A673 (cell line): ENCODE data around the gene KLHL13. TPM values are rescaled to one million over a fixed set of nuclear protein-coding genes. Genes with fewer than 3 reads are reported as not detected.

Source experiments
- BruUV-seq: library from RNA; stranded (reverse); fragments of 400-500 nt; replicated peaks from 2 replicates; lab custom pipeline; 2021; lab: Mats Ljungman, UMichigan
- CTCF ChIA-PET: fragments of 300-600 bp; sonication (Branson Sonifier 250); formaldehyde crosslinking; loops from one replicate; lab custom pipeline; 2022; ENCODE audit warnings: antibody characterized with exemption; lab: Charles Lee
- POLR2A ChIA-PET: fragments of 300-600 bp; sonication (Branson Sonifier 250); formaldehyde crosslinking; loops from one replicate; lab custom pipeline; 2022; ENCODE audit warnings: antibody characterized with exemption; ENCODE audit not compliant: low non-redundant PET; lab: Charles Lee
- DNase-seq: peaks from one replicate; pipeline ENCODE4 v3.0.0-alpha.2; 2015; ENCODE audit warnings: low spot score
- H3K27ac ChIP-seq: fragments of 200-600 bp; sonication (generic); 2 replicates; pipeline ENCODE4 v1.5.1; 2016; ENCODE audit warnings: mixed run types, low read depth, mild to moderate bottlenecking, mixed read lengths, antibody characterized with exemption, low read length; ENCODE audit not compliant: poor library complexity, severe bottlenecking
- H3K27me3 ChIP-seq: fragments of 200-600 bp; sonication (generic); replicated peaks from 2 replicates; pipeline ENCODE4 v1.6.1; 2017; ENCODE audit warnings: mixed run types, low read depth, mild to moderate bottlenecking, mixed read lengths, antibody characterized with exemption, low read length; ENCODE audit not compliant: insufficient read depth, poor library complexity
- H3K36me3 ChIP-seq: fragments of 200-600 bp; sonication (generic); 2 replicates; pipeline ENCODE4 v1.6.1; 2016; ENCODE audit warnings: mixed run types, mild to moderate bottlenecking, mixed read lengths, antibody characterized with exemption, low read length; ENCODE audit not compliant: insufficient read depth, poor library complexity, severe bottlenecking
- H3K4me1 ChIP-seq: fragments of 200-600 bp; sonication (generic); 2 replicates; pipeline ENCODE4 v1.6.1; 2017; ENCODE audit warnings: mixed run types, mild to moderate bottlenecking, mixed read lengths, antibody characterized with exemption, low read length; ENCODE audit not compliant: insufficient read depth, poor library complexity, severe bottlenecking
- H3K4me3 ChIP-seq: fragments of 200-600 bp; sonication (generic); 2 replicates; pipeline ENCODE4 v1.5.1; 2016; ENCODE audit warnings: low read depth, mixed run types, mild to moderate bottlenecking, mixed read lengths, low read length; ENCODE audit not compliant: poor library complexity, severe bottlenecking
- H3K9me3 ChIP-seq: fragments of 200-600 bp; sonication (generic); 2 replicates; pipeline ENCODE4 v1.6.1; 2016; ENCODE audit warnings: mixed run types, low read depth, mild to moderate bottlenecking, mixed read lengths, antibody characterized with exemption, low read length; ENCODE audit not compliant: poor library complexity, severe bottlenecking
- CTCF ChIP-seq: fragments of 300-800, 200-600 bp; sonication (generic); conservative IDR thresholded peaks from 2 replicates; pipeline ENCODE4 v1.5.1; 2017; ENCODE audit warnings: low read depth, mild to moderate bottlenecking, antibody characterized with exemption, low read length, moderate library complexity, mixed read lengths
- EZH2 ChIP-seq: fragments of 200-600 bp; sonication (generic); IDR thresholded peaks from 2 replicates; pipeline ENCODE4 v1.6.1; 2017; ENCODE audit warnings: borderline replicate concordance, low read depth, mild to moderate bottlenecking, mixed read lengths, antibody characterized with exemption, low read length; ENCODE audit not compliant: poor library complexity, severe bottlenecking
- intact Hi-C: fragments of 100-400 bp; cut with micrococcal nuclease; formaldehyde crosslinking; loops from one replicate; pipeline ENCODE4 v1.10.0; 2022; ENCODE audit not compliant: unreplicated experiment
- total RNA-seq: library from RNA; stranded (reverse); gene quantifications from 2 replicates; pipeline ENCODE4 v1.2.3, GENCODE V29; 2021

The KLHL13 gene
- total RNA-seq, 1 experiment from 2014 or later: 46.3 TPM

- intact Hi-C loops: no loop called here
- Histone ChIP-seq H3K27ac (no peak overlapping the region), H3K36me3 (no peaks in the 10 kb centered on the region), H3K4me1 (no peaks in the 10 kb centered on the region), H3K27me3 (no peaks in the 10 kb centered on the region), H3K4me3 (no peak overlapping the region), H3K9me3 (no peaks in the 10 kb centered on the region)
- ChIA-PET CTCF (no interaction called here), POLR2A (no interaction called here)
- TF ChIP-seq EZH2 (no peak), CTCF (no peak)
- BruUV-seq: no TSS peak
- DNase-seq: no peak
Measured at GRCh38 chrX:117871796-117872195, 244.8 kb downstream of the KLHL13 start.

- BruUV-seq: no TSS peak
- Histone ChIP-seq H3K27me3 (no peaks in the 10 kb centered on the region), H3K4me1 (no peaks in the 10 kb centered on the region), H3K4me3 (no peak overlapping the region), H3K9me3 (no peaks in the 10 kb centered on the region), H3K36me3 (no peaks in the 10 kb centered on the region), H3K27ac (no peak overlapping the region)
- ChIA-PET POLR2A (no interaction called here), CTCF (no interaction called here)
- DNase-seq: no peak
- TF ChIP-seq CTCF (no peak), EZH2 (no peak)
- intact Hi-C loops: no loop called here
Measured at GRCh38 chrX:117860517-117860916, 256.1 kb downstream of the KLHL13 start.

GRCh38 chrX:117854806-117855205 is 261.8 kb downstream of the KLHL13 start:
- intact Hi-C loops: no loop called here
- no peaks in the 10 kb centered on the region for H3K27me3 ChIP-seq
- CTCF ChIA-PET: no interaction called here
- H3K36me3 ChIP-seq: no peaks in the 10 kb centered on the region
- POLR2A ChIA-PET: no interaction called here
- H3K4me1 ChIP-seq: no peaks in the 10 kb centered on the region
- DNase-seq: no peak
- TF ChIP-seq EZH2: no peak
- no peak for TF ChIP-seq CTCF
- H3K27ac ChIP-seq: no peak overlapping the region
- H3K9me3 ChIP-seq: no peaks in the 10 kb centered on the region
- no peak overlapping the region for H3K4me3 ChIP-seq
- BruUV-seq: no TSS peak
